ENCODE measurements around the gene PCBP3.
"Not testable (repeated sequence)": the region's sequence is repeated elsewhere in the genome, so short reads cannot be mapped to it uniquely, and the experiment has no call there.

PCBP3 gene

DNA sequence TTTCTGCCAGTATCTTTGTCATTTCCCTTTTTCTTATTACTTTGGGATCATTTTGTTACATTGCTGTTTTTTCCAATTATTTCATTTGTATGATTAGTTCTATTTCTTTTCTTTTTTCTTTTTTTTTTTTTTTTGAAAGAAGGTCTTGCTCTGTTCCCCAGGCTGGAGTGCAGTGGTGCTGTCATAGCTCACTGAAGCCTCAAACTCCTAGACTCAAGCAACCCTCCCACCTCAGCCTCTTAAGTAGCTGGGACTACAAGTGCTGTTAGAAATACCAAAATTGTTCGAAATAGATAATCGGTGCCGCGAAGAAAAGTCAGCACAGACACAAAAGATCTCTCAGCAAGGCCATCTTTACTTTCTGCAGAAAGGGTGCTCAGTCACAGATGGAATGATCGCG lies 311.4 kb downstream of the PCBP3 start:
- DNase-seq = no peak

DNA sequence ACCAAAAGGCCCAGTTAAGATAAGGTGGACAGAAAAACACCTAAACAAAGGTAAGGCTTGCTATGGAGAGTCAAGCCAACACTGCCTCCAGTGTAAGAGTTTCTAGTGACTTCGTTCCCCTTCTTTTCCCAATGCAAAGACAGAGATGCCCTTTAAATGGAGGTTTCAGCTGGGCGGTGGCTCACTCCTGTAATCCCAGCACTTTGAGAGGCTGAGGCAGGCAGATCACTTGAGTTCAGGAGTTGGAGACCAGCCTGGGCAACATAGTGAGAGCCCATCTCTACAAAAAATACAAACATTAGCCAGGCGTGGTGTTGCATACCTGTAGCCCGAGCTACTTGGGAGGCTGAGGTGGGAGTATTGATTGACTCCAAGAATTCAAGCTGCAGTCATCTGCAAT lies 314.0 kb downstream of the PCBP3 start:
- no peak for DNase-seq

- DNase-seq = no peak
Measured at GRCh38 chr21:45957981-45958600, 314.6 kb downstream of the PCBP3 start.

GRCh38 chr21:45959182-45959581 lies 315.7 kb downstream of the PCBP3 start:
- peak; percentile 32 to 66 for DNase-seq

- no peak for DNase-seq
Measured at GRCh38 chr21:45959779-45960390, 316.4 kb downstream of the PCBP3 start.

- not testable (repeated sequence) for DNase-seq
Measured at GRCh38 chr21:45961408-45961807, 317.9 kb downstream of the PCBP3 start.

DNA sequence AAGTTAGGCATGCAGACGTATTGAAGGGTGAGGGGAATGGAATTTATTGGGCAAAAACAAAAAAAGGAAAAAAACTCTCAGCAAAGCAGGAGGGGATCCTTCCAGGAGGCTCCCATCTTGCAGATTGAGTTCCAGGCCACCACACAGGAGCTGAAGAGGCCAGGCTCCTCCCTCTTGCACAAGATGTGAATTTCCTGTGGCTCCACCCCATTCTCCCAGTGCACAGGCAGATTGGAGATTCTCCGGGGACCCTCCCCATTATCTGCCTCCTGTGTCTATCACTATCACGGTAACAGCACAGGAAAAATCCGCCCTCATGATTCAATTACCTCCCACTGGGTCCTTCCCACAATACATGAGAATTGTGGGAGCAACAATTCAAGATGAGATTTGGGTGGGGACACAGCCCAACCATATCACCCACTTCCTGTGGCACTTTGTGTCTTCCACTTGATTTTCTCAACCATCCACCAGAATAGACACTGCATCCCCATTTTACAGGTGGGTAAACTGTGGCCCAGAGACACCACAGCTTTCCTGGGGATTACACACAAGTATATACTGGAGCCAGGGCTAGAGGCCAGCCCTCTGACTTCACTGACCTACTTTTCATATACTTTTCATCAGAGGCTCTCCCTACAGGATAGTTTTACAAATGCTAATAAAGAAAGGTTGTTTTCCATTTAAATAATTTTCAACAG lies 319.2 kb downstream of the PCBP3 start:
- DNase-seq = no peak

DNA sequence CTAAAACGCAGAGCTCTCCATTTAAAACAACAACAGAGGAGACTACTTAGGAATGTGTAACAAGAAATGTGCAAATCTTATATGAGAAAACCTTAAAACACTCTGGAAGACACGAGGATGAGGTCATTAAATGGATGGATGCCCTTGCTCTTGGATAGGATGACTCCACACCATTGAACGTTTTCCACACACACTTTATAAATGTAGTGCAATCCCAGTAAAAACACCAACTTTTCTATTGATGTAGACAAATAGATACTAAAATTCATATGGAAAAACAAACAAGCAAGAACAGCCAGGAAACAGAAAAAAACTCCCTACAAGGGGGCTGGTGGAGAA lies 319.7 kb downstream of the PCBP3 start:
- DNase-seq = no peak

- no peak for DNase-seq
Measured at GRCh38 chr21:45964649-45965048, 321.1 kb downstream of the PCBP3 start.

DNA sequence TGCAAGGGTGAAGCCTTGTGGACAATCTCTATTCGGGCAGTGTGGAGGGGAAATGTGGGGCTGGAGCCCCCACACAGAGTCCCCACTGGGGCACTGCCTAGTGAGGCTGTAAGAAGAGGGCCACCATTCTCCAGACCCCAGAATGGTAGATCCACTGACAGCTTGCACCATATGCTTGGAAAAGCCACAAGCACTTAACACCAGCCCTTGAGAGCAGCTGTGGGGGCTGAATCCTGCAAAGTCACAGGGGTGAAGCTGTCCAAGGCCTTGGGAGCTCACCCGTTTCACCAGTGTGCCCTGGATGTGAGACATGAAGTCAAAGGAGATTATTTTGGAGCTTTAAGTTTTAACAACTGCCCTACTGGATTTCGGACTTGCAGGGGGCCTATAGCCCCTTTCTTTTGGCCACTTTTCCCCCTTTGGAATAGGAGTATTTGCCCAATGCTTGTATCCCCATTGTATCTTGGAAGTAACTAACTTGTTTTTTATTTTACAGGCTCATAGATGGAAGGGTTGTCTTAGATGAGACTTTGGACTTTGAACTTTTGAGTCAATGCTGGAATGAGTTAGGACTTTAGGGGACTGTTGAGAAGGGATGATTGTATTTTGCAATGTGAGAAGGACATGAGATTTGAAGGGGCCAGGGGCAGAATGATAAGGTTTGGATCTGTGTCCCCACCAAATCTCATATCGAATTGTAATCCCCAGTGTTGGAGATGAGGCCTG lies 321.7 kb downstream of the PCBP3 start:
- no peak for DNase-seq

DNA sequence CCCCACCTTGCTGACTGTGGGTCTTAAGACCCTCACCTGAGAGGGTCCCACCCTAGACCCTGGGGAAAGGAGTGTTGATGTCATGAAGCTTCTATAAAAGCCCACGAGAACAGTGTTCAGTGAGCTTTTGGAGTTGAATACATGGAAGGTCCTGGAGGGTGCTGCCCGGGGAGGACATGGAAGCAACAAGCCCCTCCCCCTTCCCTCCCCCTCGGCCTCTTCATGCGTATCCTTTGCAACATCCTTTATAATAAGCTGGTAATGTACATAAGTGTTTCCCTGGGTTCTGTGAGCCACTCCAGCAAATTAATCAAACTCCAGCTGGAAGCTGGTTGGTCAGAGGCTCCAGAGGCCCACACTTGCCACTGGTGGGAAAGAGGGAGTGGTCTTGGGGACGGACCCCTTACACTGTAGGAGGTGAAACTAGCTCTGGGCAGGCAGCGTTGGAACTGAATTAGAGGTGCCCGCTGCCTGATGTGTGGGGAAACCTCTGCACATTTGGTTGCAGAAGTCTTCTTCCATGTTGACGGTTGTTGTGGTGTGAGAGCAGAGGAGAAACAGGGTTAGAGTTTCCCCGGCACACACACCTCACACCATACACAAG lies 323.4 kb downstream of the PCBP3 start:
- no peak for DNase-seq

DNA sequence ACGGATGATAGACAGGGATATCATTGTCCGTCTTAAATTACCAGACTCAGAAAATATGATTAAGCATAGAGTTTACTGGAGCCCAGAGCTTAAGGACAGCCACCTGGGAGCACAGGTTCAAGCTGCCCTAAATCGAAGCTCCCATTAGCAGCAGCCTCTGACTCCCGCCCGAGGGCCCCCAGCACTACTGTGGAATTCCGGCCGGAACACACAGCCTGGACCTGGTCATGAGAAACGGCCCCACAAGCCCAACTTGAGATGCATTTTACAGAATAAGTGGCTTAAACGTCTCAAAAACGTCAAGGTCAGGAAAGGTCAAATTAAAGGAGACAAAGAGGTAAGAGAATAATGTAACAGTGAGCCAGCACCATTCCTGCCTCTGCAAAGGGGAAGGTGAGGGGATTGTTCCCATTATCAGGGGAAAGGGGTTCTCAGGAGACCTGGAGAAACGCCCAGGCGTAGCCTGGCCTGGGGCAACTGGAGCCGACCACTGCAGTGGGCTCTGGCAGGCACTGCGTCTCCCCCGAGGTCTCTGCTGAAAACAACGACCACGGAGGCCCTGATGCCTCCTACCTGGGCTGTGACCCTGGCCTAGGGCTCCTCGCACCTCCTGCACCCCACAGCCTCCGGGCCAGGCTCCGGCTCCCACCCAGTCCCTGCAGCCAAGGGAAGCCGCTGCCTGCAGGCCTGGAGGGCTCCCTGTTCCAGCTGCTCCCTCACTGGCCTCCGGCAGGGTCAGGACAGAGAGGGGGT lies 326.6 kb downstream of the PCBP3 start:
- DNase-seq = no peak

DNA sequence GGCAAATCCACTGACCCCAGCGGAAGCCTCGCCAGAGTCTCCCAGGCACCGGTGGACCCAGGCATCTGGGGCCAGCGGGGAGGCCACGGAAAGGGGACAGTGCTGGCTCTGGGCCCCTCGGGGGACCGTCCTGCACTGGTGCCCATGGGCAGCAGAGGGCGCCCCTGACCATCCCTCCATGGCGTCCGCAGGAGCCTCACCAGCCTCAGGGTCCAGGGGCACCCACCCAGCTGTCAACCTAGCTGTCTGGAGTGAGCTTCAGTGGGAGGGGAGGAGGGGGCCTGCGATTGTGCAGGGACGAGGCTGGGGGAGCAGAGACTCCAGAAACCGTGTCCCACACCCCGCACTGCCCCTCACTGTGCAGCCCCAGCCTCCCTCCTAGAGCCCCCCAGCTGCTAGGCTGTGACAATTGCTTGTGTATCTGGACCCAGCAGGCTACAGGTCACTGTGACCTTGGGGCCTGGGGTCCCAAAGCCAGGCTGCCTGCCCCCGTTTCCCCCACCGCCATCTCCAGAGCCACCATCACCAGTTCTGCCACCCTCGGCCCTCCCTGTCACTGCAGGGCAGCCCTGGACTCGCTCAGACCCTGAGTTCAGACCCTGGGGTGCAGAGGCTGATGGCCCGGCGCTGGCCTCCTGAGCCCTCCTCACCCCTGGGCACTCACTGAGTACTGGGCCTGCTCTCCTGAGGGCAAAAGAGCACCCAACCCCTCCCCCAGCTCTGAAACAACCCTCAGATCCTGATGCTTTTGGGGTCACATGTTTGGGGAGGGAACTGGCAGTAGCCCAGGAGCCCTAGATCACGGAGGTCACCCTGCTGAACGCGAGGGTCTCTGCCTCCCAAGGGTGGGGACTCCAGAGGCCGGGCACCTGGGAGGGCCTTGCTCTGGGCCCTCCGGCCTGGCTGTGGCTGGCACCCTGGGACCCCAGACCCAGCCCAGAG lies 327.4 kb downstream of the PCBP3 start:
- peak in 1 of 2 experiments; percentile 64 for DNase-seq

GRCh38 chr21:45971616-45972352 lies 328.3 kb downstream of the PCBP3 start:
- DNase-seq = no peak

DNA sequence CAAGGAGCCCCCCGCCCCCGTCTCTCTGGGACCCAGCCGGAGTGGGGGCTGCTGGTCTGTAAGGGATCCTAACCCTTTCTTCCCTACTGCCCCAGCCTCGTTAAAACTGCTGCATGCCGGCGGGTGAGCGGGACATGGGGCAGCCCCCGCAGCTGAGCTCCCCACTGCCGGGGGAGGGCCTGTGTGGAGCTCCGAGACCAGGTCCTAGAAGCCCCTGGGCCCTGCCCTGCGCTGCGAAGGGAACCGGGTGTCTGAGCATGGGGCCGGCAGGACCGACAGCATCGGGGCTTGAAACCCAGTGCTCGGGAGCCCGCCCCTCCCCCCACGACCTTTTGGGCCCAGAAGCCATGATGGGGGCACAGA lies 328.8 kb downstream of the PCBP3 start:
- no peak for DNase-seq

GRCh38 chr21:45972716-45973474 lies 329.4 kb downstream of the PCBP3 start:
- no peak for DNase-seq

- peak in 1 of 2 experiments; percentile 74 for DNase-seq
Measured at GRCh38 chr21:45973475-45974072, 330.0 kb downstream of the PCBP3 start.

DNA sequence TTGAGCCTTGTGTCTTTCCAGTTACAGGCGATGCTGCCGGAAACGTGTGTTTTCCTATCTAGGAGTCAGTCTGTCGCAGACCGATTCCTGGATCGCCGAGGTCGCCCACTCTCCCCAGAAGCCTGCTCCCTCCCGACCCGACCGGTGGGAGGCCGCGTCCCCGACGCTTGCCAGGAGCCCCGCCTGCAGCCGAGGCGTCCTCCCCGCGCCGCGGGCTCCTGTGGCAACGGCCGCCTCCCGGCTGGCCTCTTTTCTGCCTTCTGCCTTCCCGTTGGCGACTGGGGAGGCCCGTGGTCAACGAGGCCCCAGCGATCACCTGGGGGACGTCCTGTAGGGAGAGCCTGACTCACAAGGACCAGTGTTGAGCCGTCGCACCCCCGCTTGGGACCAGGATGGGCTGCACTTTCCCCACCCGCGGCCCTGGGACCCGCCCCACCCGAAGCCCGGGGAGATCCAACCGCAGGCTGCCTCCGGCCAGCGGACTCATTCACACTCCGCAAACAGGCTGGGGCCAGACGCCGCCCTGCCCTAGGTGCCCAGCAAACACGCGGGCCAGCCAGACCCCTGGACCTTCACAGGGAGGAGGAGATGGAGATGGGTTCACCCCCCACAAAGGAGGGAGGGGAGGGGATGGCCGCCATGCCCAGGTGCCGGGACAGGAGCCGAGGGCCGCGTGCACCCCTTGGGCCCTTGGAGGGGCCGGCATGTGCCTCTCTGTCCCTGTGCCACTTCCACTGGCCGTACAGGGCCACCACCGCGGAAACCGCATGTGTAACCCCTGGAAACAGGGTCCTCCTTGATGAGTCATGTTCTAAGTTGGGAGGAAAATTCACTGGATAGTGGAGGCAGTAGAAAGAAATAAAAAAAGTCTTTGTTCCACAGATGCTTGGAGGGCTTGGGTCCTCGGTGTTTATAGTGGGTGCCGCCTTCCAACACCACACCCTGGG lies 330.8 kb downstream of the PCBP3 start:
- DNase-seq = peak in 1 of 2 experiments; percentile 67

Measured in NCI-H526 (cell line).